Osteoblast (primary cell): ENCODE measurements around the gene NEGR1. TPM values are rescaled to one million over a fixed set of nuclear protein-coding genes. Genes with fewer than 3 reads are reported as not detected.

Experiments used
- DNase-seq: peaks from one replicate; pipeline ENCODE4 v3.0.0; 2011; ENCODE audit warnings: low spot score, mixed read lengths; ENCODE audit not compliant: insufficient read length; ENCODE audit errors: missing footprints
- H2AFZ ChIP-seq: 2 replicates; pipeline ENCODE4 v1.6.0; 2011; ENCODE audit warnings: mild to moderate bottlenecking, low read length
- H3K27ac ChIP-seq: 2 replicates; pipeline ENCODE4 v1.5.1; 2011; ENCODE audit warnings: mild to moderate bottlenecking, low read depth, low read length, moderate library complexity
- H3K27me3 ChIP-seq: 2 replicates; pipeline ENCODE4 v1.6.0; 2012; ENCODE audit warnings: mild to moderate bottlenecking, control low read depth, inconsistent platforms, low read length, moderate library complexity; ENCODE audit not compliant: insufficient read depth
- H3K36me3 ChIP-seq: 2 replicates; pipeline ENCODE4 v1.5.1; 2011; ENCODE audit warnings: mild to moderate bottlenecking, low read length, control low read depth, moderate library complexity; ENCODE audit not compliant: insufficient read depth
- H3K4me1 ChIP-seq: 2 replicates; pipeline ENCODE4 v1.5.1; 2011; ENCODE audit warnings: mild to moderate bottlenecking, low read length, control low read depth, moderate library complexity; ENCODE audit not compliant: insufficient read depth
- H3K4me2 ChIP-seq: 2 replicates; pipeline ENCODE4 v1.6.0; 2011; ENCODE audit warnings: mild to moderate bottlenecking, low read length; ENCODE audit not compliant: insufficient read depth
- H3K4me3 ChIP-seq: fragments of 200-600 bp; sonication (generic); 3 replicates; pipeline ENCODE4 v1.5.1; 2012; ENCODE audit warnings: mild to moderate bottlenecking, low read length, inconsistent platforms; ENCODE audit not compliant: insufficient read depth
- H3K79me2 ChIP-seq: 2 replicates; pipeline ENCODE4 v1.6.0; 2012; ENCODE audit warnings: mild to moderate bottlenecking, low read length, control low read depth, inconsistent platforms; ENCODE audit not compliant: insufficient read depth
- H3K9me3 ChIP-seq: 2 replicates; pipeline ENCODE4 v1.5.1; 2011; ENCODE audit warnings: low read depth, low read length, control low read depth
- H4K20me1 ChIP-seq: 2 replicates; pipeline ENCODE4 v1.6.0; 2012; ENCODE audit warnings: mild to moderate bottlenecking, low read length, control low read depth; ENCODE audit not compliant: insufficient read depth
- total RNA-seq: library from RNA; depleted of rRNA; stranded (reverse); fragments of >200 nt; gene quantifications from 2 replicates; pipeline ENCODE4 v1.2.3, GENCODE V29; 2012
- TF ChIP-seq, protein P1 (sequence below): IDR thresholded peaks from 2 replicates; pipeline ENCODE4 v1.5.1; 2011; ENCODE audit warnings: mild to moderate bottlenecking, low read depth, low read length, moderate library complexity; ENCODE audit errors: extremely low read depth

The NEGR1 gene
- total RNA-seq, 1 donor, result 18.1 TPM

DNA sequence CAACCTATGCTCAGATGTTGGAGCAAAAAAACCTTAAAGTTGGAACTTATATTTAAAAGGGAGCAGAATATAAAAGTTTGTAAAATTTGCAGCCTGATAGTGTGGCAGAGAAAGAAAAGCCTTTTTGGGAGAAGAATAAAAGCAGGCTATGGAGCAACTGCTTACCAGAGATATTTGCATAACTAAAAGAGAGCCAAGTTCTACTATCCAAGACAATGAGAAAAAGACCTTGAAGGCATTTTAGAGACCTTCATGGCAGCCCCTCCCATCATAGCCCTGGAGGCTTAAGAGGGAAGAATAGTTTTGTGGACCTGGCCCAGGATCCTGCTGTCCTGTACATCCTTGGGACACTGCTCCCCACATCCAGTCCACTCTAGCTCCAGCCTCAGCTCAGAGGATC, 889.0 kb downstream of the NEGR1 start:
- Histone ChIP-seq H3K4me3 (no peak overlapping the region), H3K4me2 (no peak overlapping the region), H3K9me3 (peaks cover 3% of the 10 kb centered on the region), H4K20me1 (no peaks in the 10 kb centered on the region), H2AFZ (no peak overlapping the region), H3K4me1 (no peaks in the 10 kb centered on the region), H3K36me3 (no peaks in the 10 kb centered on the region), H3K27ac (no peak overlapping the region), H3K27me3 (no peaks in the 10 kb centered on the region), H3K79me2 (no peaks in the 10 kb centered on the region)
- TF ChIP-seq, protein P1, sequence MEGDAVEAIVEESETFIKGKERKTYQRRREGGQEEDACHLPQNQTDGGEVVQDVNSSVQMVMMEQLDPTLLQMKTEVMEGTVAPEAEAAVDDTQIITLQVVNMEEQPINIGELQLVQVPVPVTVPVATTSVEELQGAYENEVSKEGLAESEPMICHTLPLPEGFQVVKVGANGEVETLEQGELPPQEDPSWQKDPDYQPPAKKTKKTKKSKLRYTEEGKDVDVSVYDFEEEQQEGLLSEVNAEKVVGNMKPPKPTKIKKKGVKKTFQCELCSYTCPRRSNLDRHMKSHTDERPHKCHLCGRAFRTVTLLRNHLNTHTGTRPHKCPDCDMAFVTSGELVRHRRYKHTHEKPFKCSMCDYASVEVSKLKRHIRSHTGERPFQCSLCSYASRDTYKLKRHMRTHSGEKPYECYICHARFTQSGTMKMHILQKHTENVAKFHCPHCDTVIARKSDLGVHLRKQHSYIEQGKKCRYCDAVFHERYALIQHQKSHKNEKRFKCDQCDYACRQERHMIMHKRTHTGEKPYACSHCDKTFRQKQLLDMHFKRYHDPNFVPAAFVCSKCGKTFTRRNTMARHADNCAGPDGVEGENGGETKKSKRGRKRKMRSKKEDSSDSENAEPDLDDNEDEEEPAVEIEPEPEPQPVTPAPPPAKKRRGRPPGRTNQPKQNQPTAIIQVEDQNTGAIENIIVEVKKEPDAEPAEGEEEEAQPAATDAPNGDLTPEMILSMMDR, result no peak
- DNase-seq, result no peak

GRCh38 chr1:71390518-71390917, 891.8 kb downstream of the NEGR1 start:
- H2AFZ ChIP-seq, result no peak overlapping the region
- no peak overlapping the region for H3K4me3 ChIP-seq
- TF ChIP-seq, protein P1, result no peak
- H3K27ac ChIP-seq, result no peak overlapping the region
- H3K79me2 ChIP-seq, result no peaks in the 10 kb centered on the region
- H3K9me3 ChIP-seq, result peaks cover 3% of the 10 kb centered on the region
- no peak overlapping the region for H3K4me2 ChIP-seq
- no peaks in the 10 kb centered on the region for H3K36me3 ChIP-seq
- no peaks in the 10 kb centered on the region for H3K4me1 ChIP-seq
- no peak for DNase-seq
- no peaks in the 10 kb centered on the region for H3K27me3 ChIP-seq
- H4K20me1 ChIP-seq, result no peaks in the 10 kb centered on the region

DNA sequence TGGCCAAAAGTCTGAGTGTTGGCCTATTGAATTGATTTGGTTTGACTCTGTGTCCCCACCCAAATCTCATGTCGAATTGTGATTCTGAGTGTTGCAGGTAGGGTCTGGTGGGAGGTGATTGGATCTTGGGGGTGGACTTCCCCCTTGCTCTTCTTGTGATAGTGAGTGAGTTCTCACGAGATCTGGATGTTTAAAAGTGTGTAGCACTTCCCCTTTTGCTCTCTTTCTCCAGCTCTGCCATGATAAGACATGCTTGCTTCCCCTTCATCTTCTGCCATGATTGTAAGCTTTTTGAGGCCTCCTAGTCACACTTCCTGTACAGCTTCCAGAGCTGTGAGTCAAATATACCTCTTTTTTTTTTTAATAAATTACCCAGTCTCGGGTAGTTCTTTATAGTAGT, 904.5 kb downstream of the NEGR1 start:
- H3K27ac ChIP-seq, result no peak overlapping the region
- no peaks in the 10 kb centered on the region for H3K27me3 ChIP-seq
- no peak overlapping the region for H2AFZ ChIP-seq
- no peaks in the 10 kb centered on the region for H3K79me2 ChIP-seq
- H4K20me1 ChIP-seq, result no peaks in the 10 kb centered on the region
- H3K9me3 ChIP-seq, result no peaks in the 10 kb centered on the region
- TF ChIP-seq, protein P1, result no peak
- no peak overlapping the region for H3K4me2 ChIP-seq
- no peak for DNase-seq
- H3K4me3 ChIP-seq, result no peak overlapping the region
- no peaks in the 10 kb centered on the region for H3K4me1 ChIP-seq
- H3K36me3 ChIP-seq, result no peaks in the 10 kb centered on the region

GRCh38 chr1:71372496-71372895, 909.8 kb downstream of the NEGR1 start:
- TF ChIP-seq, protein P1, result no peak
- Histone ChIP-seq H3K4me1 (no peaks in the 10 kb centered on the region), H3K9me3 (no peaks in the 10 kb centered on the region), H4K20me1 (no peaks in the 10 kb centered on the region), H2AFZ (no peak overlapping the region), H3K79me2 (no peaks in the 10 kb centered on the region), H3K4me3 (no peak overlapping the region), H3K27ac (no peak overlapping the region), H3K4me2 (no peak overlapping the region), H3K27me3 (no peaks in the 10 kb centered on the region), H3K36me3 (no peaks in the 10 kb centered on the region)
- DNase-seq, result no peak
